Left colon (tissue), 2 donors: ENCODE data around the gene SMIM36. TPM values are rescaled to one million over a fixed set of nuclear protein-coding genes. Genes with fewer than 3 reads are reported as not detected.
"Not testable (repeated sequence)": the region's sequence is repeated elsewhere in the genome, so short reads cannot be mapped to it uniquely, and the experiment has no call there.

Experiments used
- ATAC-seq: fragments of 200-7000 bp; cut with Tn5 transposase; one replicate; pipeline ENCODE4 v1.9.1; 2020; ENCODE audit warnings: mild to moderate bottlenecking, moderate library complexity
- DNase-seq, 2 donors: peaks; one replicate each; pipeline ENCODE4 v3.0.0-alpha.2; 2020
- intact Hi-C, 2 donors: fragments of 100-400 bp; cut with DNase I in 1 of 2; cut with micrococcal nuclease in 1 of 2; formaldehyde crosslinking; loops; one replicate each; pipeline versions ENCODE4 v1.11.2 to v1.14.0; 2022; cut with DNase I, micrococcal nuclease
- total RNA-seq, 2 donors: library from RNA; stranded (reverse); fragmentation: NEBNext Ultra II Directional; extraction: Animal tissue kit (Norgen Biotek cat#: 25700); gene quantifications; one replicate each; pipeline ENCODE4 v1.2.1, GENCODE V29; 2021
- donor health status: DM: no; HTN: no; CAD: no.
- donor health status: DM: yes; HTN: yes; CAD: no.

The SMIM36 gene
- total RNA-seq, 2 donors from 2014 or later = not detected

- no peak for ATAC-seq
- intact Hi-C loops = no loop called here
Measured at GRCh38 chr17:55462711-55463110, 48.5 kb downstream of the SMIM36 start.

GRCh38 chr17:55462234-55462633, 49.0 kb downstream of the SMIM36 start:
- intact Hi-C loops = no loop called here
- DNase-seq (no peak), ATAC-seq (no peak)

More at GRCh38 chr17:55462711-55463110, 48.5 kb downstream of the SMIM36 start:
- DNase-seq = no peak

- no peak for DNase-seq
- ATAC-seq = no peak
- intact Hi-C loops = no loop called here
Measured at GRCh38 chr17:55458978-55459377, 52.3 kb downstream of the SMIM36 start.

- intact Hi-C loops = no loop called here
- DNase-seq = no peak
- no peak for ATAC-seq
Measured at GRCh38 chr17:55458287-55458900, 52.9 kb downstream of the SMIM36 start.

GRCh38 chr17:55456307-55457240, 54.7 kb downstream of the SMIM36 start:
- intact Hi-C loops = no loop called here
- ATAC-seq = no peak
- no peak for DNase-seq

GRCh38 chr17:55454906-55455474, 56.3 kb downstream of the SMIM36 start:
- ATAC-seq (peak; percentile 47), DNase-seq (no peak)
- intact Hi-C loops = no loop called here

GRCh38 chr17:55453839-55454557, 57.3 kb downstream of the SMIM36 start:
- intact Hi-C loops = no loop called here
- DNase-seq (no peak), ATAC-seq (no peak)

GRCh38 chr17:55452139-55452790, 59.0 kb downstream of the SMIM36 start:
- DNase-seq (peak in 1 of 2 donors; percentile 54), ATAC-seq (no peak)
- intact Hi-C loops = no loop called here

- intact Hi-C loops = no loop called here
- ATAC-seq (no peak), DNase-seq (no peak)
Measured at GRCh38 chr17:55451758-55452138, 59.5 kb downstream of the SMIM36 start.

GRCh38 chr17:55451203-55451641, 60.0 kb downstream of the SMIM36 start:
- DNase-seq = no peak
- intact Hi-C loops = no loop called here
- no peak for ATAC-seq

- intact Hi-C loops = no loop called here
- ATAC-seq = peak; percentile 68
Measured at GRCh38 chr17:55450232-55450825, 60.9 kb downstream of the SMIM36 start.

GRCh38 chr17:55448681-55449080, 62.6 kb downstream of the SMIM36 start:
- DNase-seq = no peak
- intact Hi-C loops = no loop called here

More at GRCh38 chr17:55450232-55450825, 60.9 kb downstream of the SMIM36 start:
- DNase-seq = no peak

GRCh38 chr17:55446581-55447205, 64.6 kb downstream of the SMIM36 start:
- DNase-seq (no peak), ATAC-seq (peak; percentile 27)
- intact Hi-C loops = no loop called here

More at GRCh38 chr17:55448681-55449080, 62.6 kb downstream of the SMIM36 start:
- no peak for ATAC-seq

GRCh38 chr17:55446004-55446403, 65.2 kb downstream of the SMIM36 start:
- DNase-seq, intact Hi-C loops: not testable (repeated sequence)

GRCh38 chr17:55444471-55445441, 66.5 kb downstream of the SMIM36 start:
- DNase-seq (no peak), ATAC-seq (peak; percentile 71)
- intact Hi-C loops = no loop called here

More at GRCh38 chr17:55446004-55446403, 65.2 kb downstream of the SMIM36 start:
- ATAC-seq = not testable (repeated sequence)

- intact Hi-C loops = no loop called here
- no peak for ATAC-seq
- no peak for DNase-seq
Measured at GRCh38 chr17:55443904-55444303, 67.3 kb downstream of the SMIM36 start.
